Measurements from ENCODE around the gene GALNT9.
A peak's percentile ranks its signal among the peaks of the same experiment; 100 is the strongest.

Gene GALNT9

DNA sequence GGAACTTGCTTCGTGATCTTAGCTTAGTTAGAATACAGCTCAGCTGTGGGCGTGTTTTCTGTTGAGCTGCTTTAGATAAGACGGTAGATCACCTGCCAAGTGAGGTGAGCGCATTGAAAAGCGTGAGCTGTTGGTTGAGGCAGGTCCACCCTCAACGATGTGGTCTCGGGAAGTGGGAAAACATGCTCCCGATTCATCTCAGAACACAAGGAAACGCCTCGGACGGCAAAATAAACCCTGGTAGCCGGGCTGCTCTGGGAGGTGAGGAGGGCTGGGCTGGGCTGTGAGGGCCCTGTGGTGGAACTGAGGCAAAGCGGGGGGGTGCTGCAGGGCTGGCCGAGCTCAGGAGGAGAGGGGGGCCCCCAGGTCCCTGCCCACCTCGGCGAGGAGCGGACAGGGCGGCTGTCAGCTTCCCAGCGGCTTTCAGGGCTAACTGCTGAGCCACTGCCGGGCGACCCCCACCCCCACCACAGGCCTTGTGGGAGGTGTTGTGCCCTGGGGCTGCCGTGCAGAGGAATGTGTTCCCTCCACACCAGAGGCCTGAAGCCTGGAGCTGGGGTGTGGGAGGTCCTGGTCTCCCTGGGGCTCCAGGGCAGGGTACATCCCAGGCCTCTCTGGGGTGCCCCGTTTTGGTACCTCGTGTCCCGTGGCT lies 154.4 kb downstream of the GALNT9 start:
- Mint-ChIP-seq H3K27ac (no peak overlapping the region), H3K9me3 (no peaks in the 10 kb centered on the region), H3K4me3 (no peak overlapping the region), H3K4me1 (ENCODE audit: low read depth in 2 of 2) (peaks cover 4 to 13% of the 10 kb centered on the region in 2 donors), H3K36me3 (ENCODE audit: insufficient read depth) (peaks cover 3% of the 10 kb centered on the region), H3K27me3 (peaks cover 21 to 49% of the 10 kb centered on the region in 2 donors)
- ATAC-seq (replicated peaks) (no peak), DNase-seq (no peak)

DNA sequence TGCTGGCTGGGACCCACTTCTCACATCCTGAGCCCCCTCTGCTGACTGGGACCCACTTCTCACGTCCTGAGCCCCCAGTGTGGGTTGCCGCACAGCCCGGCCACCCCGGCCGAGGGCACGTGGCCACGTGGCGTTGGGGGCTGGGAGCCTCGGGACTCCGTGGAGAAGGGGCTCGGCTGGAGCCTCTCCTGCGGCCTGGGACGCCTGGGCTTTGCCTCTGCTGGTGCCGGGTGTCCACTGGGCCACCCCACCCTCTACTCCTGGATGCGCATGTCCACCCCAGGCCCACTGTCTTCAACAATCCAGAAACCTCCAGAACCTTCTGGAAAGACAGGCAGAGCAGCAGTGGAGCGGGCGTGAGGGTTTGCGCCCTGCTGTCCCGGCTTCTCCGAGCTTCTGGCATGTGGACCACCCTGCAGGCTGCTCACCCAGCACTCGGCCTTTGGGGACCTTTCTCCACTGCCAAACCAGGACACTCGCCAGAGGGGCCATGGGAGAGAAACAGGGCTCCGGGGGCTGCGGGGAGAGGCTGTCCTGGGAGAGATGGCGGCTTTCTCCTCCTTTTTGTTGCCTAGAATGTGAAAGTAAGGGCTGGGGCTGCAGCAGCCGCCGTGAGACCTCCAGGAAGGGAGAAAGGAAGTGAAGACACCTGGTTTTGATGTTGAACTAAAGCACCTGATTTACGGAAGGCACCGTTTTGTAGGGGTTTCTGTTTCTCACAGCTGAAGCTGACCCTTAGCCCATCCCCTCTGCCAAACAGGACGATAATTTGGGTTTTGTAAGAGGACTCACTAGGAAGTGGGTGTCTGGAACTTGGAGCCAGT lies 155.2 kb downstream of the GALNT9 start:
- H3K27me3 Mint-ChIP-seq: peaks cover 21 to 47% of the 10 kb centered on the region in 2 donors
- H3K9me3 Mint-ChIP-seq: no peaks in the 10 kb centered on the region
- ATAC-seq (replicated peaks) (no peak), DNase-seq (no peak)
- H3K27ac Mint-ChIP-seq: no peak overlapping the region
- peaks cover 4 to 13% of the 10 kb centered on the region in 2 donors for H3K4me1 Mint-ChIP-seq (ENCODE audit: low read depth in 2 of 2)
- H3K36me3 Mint-ChIP-seq (ENCODE audit: insufficient read depth): peaks cover under 1% of the 10 kb centered on the region
- H3K4me3 Mint-ChIP-seq: no peak overlapping the region

DNA sequence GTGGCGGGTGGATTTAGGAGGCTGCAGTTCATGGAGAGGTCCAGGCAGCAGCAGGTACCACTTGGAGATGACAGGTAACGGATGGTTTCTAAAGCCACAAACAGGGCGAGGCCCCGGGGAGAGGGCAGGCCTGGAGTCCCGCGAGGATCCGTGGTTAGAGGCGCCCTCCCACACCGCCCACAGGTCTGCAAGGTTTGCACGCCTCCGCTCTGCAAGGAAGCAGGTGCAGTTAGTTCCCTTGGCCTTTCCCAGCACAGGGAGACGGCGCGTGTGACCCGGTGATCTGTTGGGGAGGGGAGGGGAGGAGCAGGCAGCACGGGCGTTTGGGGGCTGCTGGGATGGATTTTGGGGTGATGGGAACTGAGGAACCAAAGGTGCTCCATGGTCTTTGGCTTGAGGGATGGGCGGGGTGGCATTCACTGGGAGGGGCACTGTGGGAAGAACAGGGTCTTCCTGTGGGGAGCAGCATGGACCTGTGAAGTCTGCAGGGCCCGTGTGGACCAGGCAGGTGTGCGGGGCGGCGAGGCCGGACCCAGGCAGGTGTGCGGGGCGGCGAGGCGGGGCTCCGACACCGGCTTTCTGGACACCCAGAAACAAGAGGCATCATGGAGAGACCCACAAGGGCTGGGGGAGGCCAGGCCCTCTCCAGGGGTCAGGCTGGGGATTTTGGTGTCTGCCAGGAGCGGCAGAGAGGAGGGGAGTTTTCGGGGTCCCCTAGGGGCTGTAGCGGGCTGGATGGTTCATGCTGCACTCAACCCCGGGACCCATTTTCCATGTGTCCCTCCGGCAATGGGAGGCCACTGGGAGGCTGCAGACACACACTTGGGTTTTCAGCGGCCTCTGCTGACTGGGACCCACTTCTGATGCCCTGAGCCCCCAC lies 156.0 kb downstream of the GALNT9 start:
- Mint-ChIP-seq H3K27me3 (peaks cover 15 to 39% of the 10 kb centered on the region in 2 donors), H3K36me3 (ENCODE audit: insufficient read depth) (no peaks in the 10 kb centered on the region), H3K27ac (peak overlapping the region in 1 of 2 donors; percentile 63), H3K4me1 (ENCODE audit: low read depth in 2 of 2) (peaks cover 0 to 8% of the 10 kb centered on the region in 2 donors), H3K9me3 (no peaks in the 10 kb centered on the region), H3K4me3 (peak overlapping the region in 1 of 2 donors; percentile 38)
- DNase-seq: no peak
- peak; percentile 41 for ATAC-seq (replicated peaks)

DNA sequence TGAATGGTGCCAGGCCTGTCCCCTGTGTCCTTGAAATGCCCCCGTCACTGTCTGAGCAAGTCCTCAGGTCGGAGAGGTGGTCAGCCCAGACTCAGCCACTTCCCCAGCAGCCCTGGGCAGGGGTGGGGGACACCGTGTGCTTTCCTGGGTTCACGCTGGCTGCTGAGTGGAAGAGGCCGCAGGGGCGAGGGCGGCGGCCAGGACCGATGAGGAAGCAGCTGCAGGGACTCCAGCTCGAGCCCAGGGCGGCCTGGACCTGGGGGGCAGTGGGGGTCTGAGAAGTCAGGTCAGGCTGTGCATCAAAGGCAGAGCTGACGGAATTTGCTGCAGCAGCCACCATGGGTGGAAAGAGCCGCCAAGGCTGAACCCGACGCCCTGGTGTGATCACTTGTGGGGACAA lies 156.8 kb downstream of the GALNT9 start:
- Mint-ChIP-seq H3K9me3 (no peaks in the 10 kb centered on the region), H3K4me1 (ENCODE audit: low read depth in 2 of 2) (peaks cover 0 to 7% of the 10 kb centered on the region in 2 donors), H3K36me3 (ENCODE audit: insufficient read depth) (no peaks in the 10 kb centered on the region), H3K4me3 (no peak overlapping the region), H3K27me3 (peaks cover 15 to 36% of the 10 kb centered on the region in 2 donors), H3K27ac (no peak overlapping the region)
- DNase-seq (no peak), ATAC-seq (replicated peaks) (no peak)

DNA sequence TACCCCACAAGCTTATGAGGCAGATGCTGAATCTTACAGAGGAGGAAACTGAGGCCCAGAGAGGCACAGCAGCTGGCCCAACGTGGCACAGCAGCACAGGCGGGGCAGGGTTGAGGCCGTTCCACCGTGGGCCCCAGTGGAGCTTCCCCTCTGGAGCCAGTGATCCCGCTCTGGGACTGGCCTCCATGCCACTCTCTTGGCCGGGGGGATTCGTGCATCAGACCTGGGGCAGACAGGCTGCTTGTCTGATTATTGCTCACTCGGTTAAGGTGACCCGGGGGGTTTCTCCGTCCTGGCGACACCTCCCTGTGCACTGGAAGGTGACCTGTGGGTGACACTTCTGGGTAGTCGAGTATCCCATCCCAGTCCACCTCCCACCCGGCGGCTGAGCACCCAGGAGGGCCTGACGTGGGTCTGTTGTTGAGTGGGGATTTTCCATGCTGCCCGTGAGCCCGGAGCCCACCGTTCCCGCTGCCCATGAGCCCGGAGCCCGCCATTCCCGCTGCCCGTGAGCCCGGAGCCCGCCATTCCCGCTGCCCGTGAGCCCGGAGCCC lies 157.3 kb downstream of the GALNT9 start:
- no peak for ATAC-seq (replicated peaks)
- Mint-ChIP-seq H3K27me3 (peaks cover 14 to 34% of the 10 kb centered on the region in 2 donors), H3K4me3 (no peak overlapping the region), H3K27ac (no peak overlapping the region), H3K36me3 (ENCODE audit: insufficient read depth) (no peaks in the 10 kb centered on the region), H3K4me1 (ENCODE audit: low read depth in 2 of 2) (peaks cover 0 to 8% of the 10 kb centered on the region in 2 donors), H3K9me3 (peaks cover 0 to 4% of the 10 kb centered on the region in 2 donors)
- DNase-seq: no peak

DNA sequence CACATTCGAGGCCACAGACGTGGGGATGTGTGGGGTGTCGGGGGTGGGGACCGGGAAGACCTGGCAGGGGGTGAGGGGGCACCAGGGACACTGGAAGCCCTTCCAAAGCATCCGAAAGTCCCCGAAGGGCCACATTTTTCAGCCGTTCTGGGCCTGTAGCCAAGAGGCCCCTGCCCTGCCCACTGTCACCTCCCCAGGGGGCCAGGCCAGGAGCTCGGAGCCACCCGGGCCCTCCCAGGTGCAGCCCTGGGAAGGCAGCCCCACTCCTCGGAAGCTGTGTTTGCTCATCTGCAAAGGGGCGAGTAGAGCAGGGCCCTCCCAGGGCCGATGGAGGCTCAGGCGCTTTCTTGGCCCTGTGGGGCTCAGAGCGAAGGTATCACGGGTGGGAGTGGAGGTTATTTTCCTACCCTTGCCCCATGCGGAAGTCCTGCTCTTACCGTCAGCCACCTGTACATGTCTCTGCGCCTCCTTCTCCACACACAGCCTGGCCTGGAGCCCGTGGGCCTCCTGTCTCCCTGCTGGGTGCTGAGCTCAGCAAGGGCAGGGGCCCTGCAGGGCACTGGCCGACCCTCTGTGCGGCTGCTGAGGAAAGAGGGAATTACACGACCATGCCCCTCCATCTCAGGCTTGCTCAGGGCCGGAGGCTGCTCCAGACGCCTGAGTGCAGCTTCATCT lies 158.0 kb downstream of the GALNT9 start:
- Mint-ChIP-seq H3K4me3 (no peak overlapping the region), H3K27ac (no peak overlapping the region), H3K36me3 (ENCODE audit: insufficient read depth) (no peaks in the 10 kb centered on the region), H3K4me1 (ENCODE audit: low read depth in 2 of 2) (peaks cover 0 to 8% of the 10 kb centered on the region in 2 donors), H3K27me3 (peaks cover 9 to 28% of the 10 kb centered on the region in 2 donors), H3K9me3 (peaks cover 0 to 10% of the 10 kb centered on the region in 2 donors)
- DNase-seq (no peak), ATAC-seq (replicated peaks) (no peak)

DNA sequence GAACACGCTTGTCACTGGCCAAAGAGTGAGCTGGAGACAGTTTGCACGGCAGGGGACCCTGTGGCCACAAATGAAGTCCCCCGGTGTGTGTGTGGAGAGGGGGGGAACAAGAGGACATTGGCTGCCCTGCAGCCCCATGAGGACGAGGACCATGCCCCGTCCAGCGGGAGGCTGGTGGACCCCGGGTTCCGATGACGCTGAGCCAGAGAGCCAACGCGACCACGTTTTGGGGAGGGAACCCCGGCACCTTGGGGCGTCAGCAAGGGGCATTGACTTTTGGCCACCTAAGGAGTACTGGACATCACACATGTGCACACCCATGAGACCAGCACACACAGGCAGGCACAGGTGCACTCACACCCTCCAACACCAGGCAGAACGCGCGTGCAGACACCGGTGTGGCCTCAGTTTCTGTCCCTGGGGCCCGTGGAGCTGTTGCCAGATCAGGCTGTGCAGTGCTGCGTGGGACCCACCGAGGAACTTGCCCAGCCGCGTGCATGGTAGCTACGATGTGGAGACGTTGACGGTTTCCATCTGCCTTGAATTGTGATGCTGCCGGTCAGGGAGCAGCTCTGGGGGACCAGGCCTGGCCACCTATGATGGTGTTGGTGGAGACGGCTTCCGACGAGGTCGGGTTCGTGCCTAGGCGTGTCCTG lies 158.6 kb downstream of the GALNT9 start:
- Mint-ChIP-seq H3K36me3 (ENCODE audit: insufficient read depth) (no peaks in the 10 kb centered on the region), H3K27me3 (peaks cover 9 to 24% of the 10 kb centered on the region in 2 donors), H3K27ac (no peak overlapping the region), H3K4me1 (ENCODE audit: low read depth in 2 of 2) (peaks cover 0 to 8% of the 10 kb centered on the region in 2 donors), H3K9me3 (peaks cover 0 to 13% of the 10 kb centered on the region in 2 donors), H3K4me3 (no peak overlapping the region)
- DNase-seq (no peak), ATAC-seq (replicated peaks) (no peak)

DNA sequence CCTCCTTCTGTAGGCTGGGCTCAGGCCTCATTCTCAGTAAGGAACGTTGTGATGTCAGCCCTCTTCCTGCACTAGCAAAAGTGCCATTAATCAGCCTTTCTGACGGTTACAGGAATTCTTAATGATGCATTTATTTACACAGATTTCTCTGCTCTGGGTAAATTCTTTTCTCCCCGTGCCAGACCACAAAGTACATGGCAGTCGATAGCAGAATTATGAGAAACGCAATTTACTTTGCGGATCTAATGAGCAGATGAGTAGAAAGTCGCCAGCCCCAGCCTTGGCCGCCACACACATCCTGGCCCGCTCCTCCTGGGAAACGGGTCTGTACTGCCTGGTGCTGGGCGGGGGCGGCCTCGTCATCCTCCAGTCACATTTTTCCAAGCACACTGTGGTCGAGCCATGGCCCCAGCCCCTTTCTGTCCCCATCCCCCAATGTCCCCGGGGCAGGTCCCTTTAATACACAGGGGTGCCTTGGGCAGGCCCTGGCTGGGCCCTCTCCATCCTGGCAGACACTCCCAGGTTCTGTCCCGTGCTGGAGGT lies 159.2 kb downstream of the GALNT9 start:
- Mint-ChIP-seq H3K9me3 (peaks cover 0 to 13% of the 10 kb centered on the region in 2 donors), H3K27me3 (peaks cover 9 to 24% of the 10 kb centered on the region in 2 donors)
- ATAC-seq (replicated peaks): no peak

DNA sequence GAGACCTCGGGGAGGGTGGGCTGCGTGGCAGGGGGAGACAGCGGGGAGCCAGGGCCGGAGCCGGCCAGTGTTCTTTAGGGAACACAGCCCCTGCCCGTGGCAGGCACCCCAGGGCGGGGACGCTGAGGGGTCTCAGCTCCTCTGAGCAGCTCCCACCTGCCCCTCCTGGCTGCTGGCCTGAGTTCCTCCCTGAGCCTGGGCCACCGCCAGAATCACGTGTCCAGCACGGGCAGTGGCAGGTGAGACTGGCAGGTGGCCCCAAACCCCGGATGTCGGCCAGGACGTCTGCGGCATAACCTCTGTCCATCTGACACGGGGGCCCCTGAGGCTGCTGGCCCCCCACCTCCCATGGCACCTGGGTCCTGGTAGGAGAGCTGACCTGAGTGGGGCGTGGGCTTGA lies 160.0 kb downstream of the GALNT9 start:
- H3K9me3 Mint-ChIP-seq: peaks cover 0 to 13% of the 10 kb centered on the region in 2 donors
- peaks cover under 1 to 8% of the 10 kb centered on the region in 2 donors for H3K4me1 Mint-ChIP-seq (ENCODE audit: low read depth in 2 of 2)
- H3K27me3 Mint-ChIP-seq: peaks cover 9 to 18% of the 10 kb centered on the region in 2 donors
- H3K4me3 Mint-ChIP-seq: no peak overlapping the region
- DNase-seq (no peak), ATAC-seq (replicated peaks) (no peak)
- H3K36me3 Mint-ChIP-seq (ENCODE audit: insufficient read depth): no peaks in the 10 kb centered on the region
- H3K27ac Mint-ChIP-seq: no peak overlapping the region

More for the DNA sequence above, 159.2 kb downstream of the GALNT9 start:
- peaks cover 0 to 8% of the 10 kb centered on the region in 2 donors for H3K4me1 Mint-ChIP-seq (ENCODE audit: low read depth in 2 of 2)
- no peak overlapping the region for H3K27ac Mint-ChIP-seq
- no peaks in the 10 kb centered on the region for H3K36me3 Mint-ChIP-seq (ENCODE audit: insufficient read depth)
- no peak for DNase-seq
- H3K4me3 Mint-ChIP-seq: no peak overlapping the region

DNA sequence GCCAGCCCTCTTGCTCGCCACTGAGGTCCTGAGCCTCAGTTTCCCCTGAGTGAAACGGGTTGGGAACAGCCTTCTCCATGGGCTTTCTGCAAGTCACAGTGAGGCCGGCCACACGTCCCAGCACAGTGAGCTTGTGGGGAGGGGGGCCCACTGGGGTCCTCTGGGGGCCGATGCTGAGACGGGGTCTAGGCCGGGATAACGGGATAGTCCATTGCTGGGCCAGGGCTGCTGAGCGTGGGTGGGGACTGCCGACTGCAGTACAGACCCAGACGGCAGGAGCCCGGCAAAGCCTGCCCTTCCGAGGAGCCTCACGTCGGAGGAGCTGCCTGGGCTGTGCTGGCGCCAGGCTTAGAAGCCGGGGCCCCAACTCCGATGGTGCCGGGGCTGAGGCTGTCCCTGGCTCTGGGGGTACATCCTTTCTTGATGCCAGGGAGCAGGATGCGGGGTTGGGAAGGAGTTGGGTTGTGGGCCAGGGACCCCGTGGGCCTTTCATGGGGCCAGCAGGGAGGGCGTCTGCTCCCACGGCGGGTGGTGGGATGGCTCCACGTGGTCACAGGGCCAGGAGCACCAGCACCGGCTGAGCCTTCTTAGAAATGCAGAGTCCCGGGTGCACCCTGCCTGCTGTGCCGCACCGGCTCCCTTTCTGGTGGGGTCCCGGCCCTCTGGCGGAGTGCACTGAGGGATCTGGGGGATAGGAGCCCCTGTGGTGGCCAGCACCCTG lies 160.9 kb downstream of the GALNT9 start:
- ATAC-seq (replicated peaks): no peak
- H3K4me1 Mint-ChIP-seq (ENCODE audit: low read depth in 2 of 2): peaks cover 5 to 10% of the 10 kb centered on the region in 2 donors
- H3K36me3 Mint-ChIP-seq (ENCODE audit: insufficient read depth): no peaks in the 10 kb centered on the region
- H3K27me3 Mint-ChIP-seq: peaks cover 8 to 12% of the 10 kb centered on the region in 2 donors
- peaks cover 0 to 13% of the 10 kb centered on the region in 2 donors for H3K9me3 Mint-ChIP-seq
- no peak overlapping the region for H3K4me3 Mint-ChIP-seq
- DNase-seq: no peak
- no peak overlapping the region for H3K27ac Mint-ChIP-seq

DNA sequence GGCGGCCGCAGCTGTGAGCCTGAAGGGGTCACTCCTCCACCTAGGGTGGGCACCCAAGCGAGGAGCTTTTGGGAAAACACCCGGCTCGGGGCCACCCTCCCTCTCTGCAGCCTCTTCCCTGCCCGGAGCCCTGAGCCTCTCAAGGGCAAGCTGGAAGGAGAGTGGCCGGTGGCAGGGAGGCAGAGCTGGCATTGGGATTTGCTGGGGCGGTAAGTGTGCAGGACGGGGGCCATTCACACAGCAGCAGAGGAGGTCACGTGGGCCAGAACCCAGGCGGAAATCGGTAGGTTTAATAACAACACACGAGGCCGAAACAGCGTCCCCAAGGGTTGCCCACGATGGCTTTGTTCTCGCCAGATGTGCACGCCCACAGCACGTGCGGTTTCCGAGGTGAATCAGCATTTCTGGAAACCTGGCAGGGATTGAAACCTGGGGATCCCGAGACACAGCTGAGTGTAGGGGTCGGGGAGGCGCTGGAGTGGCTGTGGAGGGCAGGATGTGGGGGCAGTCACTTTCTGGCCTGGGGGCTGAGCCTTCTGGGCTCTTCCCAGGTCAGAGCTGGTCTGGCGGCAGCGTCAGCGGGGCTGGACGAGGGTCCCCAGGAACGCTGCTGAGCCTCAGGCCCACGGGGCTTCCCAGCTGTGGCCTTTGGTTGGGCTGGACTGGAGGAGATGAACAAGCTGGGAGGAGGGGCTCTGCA lies 161.6 kb downstream of the GALNT9 start:
- no peak for DNase-seq
- Mint-ChIP-seq H3K36me3 (ENCODE audit: insufficient read depth) (no peaks in the 10 kb centered on the region), H3K4me1 (ENCODE audit: low read depth in 2 of 2) (peaks cover 5 to 8% of the 10 kb centered on the region in 2 donors), H3K4me3 (no peak overlapping the region), H3K27ac (peak overlapping the region in 1 of 2 donors; percentile 49), H3K9me3 (peaks cover 0 to 13% of the 10 kb centered on the region in 2 donors), H3K27me3 (peaks cover 1 to 5% of the 10 kb centered on the region in 2 donors)
- ATAC-seq (replicated peaks): no peak
